GM18858 (cell line): ENCODE data around the gene CDT1.

Experiments used
- ATAC-seq: cut with Tn5 transposase; IDR thresholded peaks from one replicate; pipeline ENCODE4 v1.9.1; 2021; ENCODE audit not compliant: unreplicated experiment

CDT1 gene

GRCh38 chr16:88804173-88804551 is 573 bp downstream of the CDT1 start:
- ATAC-seq, result no peak

GRCh38 chr16:88804552-88805339 is 1.2 kb downstream of the CDT1 start:
- ATAC-seq, result no peak

DNA sequence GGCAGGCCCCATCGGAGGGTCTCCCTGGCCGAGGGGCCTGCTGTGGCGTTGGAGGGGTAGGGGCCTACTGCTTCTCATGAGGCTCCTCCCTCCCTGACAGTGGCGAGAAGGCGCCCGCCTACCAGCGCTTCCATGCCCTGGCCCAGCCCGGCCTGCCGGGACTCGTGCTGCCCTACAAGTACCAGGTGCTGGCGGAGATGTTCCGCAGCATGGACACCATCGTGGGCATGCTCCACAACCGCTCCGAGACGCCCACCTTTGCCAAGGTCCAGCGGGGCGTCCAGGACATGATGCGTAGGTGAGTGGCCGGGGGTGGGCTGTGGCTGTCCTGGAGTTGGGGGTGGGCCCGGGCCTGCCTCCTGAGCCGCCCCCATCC is 1.7 kb downstream of the CDT1 start:
- ATAC-seq, result no peak

DNA sequence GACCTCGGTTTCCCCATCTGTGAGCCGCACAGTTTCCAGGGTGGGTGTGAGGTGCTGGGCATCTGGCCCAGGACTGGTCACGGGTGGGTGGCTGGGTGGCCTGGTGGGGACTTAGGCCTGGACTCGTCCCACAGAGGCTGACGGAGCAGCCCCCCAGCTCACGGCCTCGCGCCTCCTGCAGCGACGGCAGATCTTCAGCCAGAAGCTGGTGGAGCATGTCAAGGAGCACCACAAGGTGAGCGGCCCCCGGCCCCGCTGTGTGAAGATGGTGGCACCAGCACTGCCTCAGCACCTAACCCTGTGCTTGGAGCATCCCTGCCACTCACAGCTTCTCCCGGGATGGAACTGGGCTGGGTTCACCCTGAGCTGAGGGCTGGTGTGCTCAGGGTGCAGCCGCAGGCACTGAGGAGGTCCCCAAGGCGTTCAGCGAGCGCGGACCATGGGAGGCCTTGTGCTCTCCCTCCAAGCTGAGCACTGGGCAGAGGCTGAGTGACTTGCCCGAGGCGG is 2.4 kb downstream of the CDT1 start:
- ATAC-seq, result no peak

- ATAC-seq, result no peak
Observed at GRCh38 chr16:88806491-88807111, 3.0 kb downstream of the CDT1 start.

DNA sequence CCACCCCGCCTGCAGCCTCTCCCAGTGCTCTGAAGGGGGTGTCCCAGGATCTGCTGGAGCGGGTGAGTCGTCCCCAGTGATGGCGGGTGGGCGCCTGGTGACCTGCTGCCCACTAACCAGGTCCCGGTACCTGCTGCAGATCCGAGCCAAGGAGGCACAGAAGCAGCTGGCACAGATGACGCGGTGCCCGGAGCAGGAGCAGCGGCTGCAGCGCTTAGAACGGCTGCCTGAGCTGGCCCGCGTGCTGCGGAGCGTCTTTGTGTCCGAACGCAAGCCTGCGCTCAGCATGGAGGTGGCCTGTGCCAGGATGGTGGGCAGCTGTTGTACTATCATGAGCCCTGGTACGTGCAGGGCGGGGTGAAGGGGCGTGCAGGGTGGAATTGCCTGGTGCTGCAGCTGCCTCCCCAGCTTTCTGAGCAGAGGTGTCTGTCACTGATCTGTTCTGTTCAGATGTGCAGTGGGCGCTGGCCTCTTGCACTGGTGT is 3.6 kb downstream of the CDT1 start:
- no peak for ATAC-seq

DNA sequence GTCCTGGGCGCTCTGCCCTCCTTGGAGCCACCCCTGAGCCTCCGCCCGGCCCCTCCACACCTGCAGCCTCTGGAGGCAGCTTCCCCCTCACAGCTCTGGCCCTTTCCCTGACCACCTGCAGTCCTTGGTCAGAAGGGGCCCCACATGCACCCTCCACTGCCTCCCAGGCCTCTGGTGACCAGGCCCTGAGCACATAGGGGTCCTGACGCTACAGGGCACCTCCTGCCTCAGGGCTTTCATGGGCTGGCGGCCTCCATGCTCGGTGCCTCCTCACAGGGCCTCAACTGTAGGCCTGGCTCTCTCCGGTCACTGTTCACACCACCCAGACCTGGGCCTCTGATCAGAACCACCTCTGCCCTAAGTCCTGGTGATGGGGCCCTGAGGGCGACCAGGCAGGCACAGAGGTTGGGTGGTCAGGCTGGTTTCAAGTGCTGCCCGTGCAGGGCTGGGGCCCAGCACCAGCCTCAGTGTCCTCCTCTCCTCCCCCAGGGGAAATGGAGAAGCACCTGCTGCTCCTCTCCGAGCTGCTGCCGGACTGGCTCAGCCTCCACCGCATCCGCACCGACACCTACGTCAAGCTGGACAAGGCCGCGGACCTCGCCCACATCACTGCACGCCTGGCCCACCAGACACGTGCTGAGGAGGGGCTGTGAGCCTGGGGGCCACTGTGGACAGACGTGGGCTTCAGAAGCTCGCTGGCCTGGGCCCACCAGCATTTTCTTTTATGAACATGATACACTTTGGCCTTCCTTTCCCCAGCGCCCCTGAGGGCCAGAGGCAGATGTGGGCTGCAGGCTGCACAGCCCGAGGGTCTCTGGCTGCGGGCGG is 4.3 kb downstream of the CDT1 start:
- no peak for ATAC-seq

DNA sequence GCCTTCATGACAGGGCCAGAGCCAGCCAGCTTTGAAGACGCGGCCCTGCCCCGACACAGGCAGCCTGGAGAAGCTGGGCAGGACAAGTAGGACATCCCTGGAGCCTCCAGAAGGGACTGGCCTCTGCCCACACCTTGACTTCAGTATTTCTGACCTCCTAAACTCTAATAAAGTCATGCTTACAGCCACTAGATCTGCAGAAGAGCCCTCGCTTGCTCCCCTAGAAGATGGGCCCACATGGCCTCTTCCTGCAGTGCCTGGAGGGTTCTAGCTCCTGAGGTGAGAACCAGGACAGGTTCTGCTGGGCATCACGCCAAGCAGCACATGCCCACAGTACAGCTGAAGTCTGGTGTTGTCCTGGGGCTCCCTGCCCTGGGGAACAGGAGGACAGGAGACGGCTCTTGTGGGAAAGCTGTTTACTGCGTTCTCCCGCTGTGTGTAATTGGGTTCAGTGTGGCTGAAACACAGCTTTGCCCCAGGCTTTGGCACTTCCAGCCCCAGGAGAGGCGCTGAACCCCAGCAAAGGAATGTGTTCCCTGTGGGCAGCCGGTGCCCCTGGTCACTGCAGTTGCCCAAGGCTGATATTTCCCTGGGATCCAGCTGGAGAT is 5.6 kb downstream of the CDT1 start:
- ATAC-seq, result no peak

DNA sequence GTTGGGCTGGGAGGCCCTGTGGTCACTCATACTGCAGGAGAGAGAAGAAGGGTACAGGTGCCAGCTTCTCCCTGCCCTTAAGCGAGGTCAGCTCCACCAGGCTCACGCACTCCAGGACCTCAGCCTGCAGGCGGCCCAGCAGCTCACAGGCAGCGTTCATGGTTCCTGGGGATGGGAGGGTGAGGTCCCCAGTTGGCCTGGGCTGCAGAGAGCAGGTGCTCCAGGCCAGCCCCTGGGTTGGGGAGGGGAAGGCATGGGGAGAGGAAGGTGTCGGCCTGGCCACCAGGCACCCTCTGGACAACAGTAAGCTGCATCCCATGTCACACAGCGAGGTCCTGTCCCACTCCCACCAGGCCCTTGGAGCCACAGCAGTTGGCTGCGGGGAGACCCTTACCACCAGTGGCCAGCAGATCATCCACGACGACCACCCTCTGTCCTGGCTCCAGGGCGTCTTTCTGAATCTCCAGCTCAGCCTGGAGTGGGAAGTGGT is 6.1 kb downstream of the CDT1 start:
- ATAC-seq, result no peak

- ATAC-seq, result no peak
Observed at GRCh38 chr16:88810166-88810911, 6.8 kb downstream of the CDT1 start.

- ATAC-seq, result no peak
Observed at GRCh38 chr16:88810912-88811768, 7.6 kb downstream of the CDT1 start.

- no peak for ATAC-seq
Observed at GRCh38 chr16:88811769-88812512, 8.4 kb downstream of the CDT1 start, which contains the start of gene APRT. Gene APRT (minus strand): TSS chr16:88811928. CDS start chr16:88811899, 29 bp downstream.

- ATAC-seq, result no peak
Observed at GRCh38 chr16:88812513-88813268, 9.1 kb downstream of the CDT1 start.

DNA sequence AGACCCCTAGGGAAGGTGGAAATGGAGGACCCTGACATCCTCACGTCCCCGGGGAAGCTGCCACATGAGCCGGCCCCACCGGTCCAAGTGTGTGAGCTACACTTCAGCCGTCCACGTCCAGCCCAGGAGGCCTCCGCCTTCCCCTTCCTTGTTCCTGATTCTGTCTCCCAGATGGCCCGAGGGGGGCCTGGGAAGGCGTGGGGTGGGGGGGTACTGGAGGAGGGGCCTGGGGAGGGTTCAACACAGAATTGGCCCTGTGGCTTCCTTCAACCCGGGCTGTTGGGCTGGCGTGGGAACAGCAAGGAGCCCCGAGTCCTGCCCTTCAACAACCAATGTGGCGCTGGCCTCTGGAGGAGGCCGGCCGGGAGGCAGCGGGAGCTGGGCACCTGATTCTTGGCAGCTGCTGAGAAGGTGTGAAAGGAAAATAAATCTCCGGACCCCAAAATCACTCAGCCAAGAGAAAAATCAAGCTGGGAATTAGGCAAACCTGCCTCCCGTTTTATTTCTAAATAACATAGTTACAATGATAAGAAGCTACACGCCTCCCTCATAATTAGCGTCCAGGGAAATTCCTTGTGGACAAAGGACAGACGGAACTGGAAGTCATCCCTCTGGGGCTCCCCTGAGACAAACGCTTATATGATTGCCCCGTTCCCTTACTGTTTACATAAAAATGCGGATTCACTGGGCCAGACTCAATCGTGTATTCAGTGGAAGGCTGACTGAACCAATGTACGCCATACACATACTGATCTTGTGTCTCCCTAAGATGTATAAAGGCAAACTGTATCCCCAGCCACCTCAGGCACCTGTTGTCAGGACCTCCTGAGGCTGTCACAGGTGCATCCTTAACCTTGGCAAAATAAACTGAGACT is 9.9 kb downstream of the CDT1 start:
- no peak for ATAC-seq

DNA sequence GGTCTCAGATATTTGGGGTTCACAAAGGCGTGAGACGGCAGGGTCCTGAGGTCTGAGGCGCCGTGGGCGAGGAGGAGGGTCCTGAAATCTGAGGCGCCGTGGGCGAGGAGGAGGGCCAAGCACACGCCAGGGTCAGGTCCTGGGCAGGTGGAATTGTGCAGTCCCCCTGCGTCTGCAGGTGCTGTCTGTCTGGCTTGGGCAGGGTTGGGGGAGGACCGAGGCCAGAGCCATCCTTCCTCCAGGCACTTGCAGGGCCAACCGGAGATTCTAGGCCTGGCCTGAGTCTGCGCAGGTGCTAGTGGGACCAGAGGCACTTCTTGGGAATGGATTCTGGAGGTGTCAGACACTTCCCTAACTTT is 10.5 kb downstream of the CDT1 start:
- no peak for ATAC-seq

DNA sequence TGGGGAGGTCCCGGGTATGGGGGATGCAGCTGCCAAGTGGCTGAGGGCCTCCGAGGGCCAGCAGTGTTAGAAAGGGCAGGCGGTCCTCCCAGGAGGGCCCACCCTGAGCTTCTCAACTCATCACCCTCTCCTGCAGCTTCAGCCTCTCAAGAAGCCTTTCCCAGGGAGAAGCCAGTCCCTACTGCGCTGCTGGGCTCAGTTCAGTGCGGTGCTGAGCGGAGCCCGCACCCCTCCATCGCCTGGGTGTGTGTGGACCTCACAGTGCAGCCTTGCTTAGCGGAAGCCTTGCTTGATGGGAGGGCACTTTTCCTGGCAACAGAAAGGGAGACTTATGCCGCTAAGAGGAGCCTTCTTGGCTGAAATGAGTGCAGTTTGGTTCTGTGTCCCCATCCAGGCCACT is 11.6 kb downstream of the CDT1 start:
- ATAC-seq, result no peak
